Neural cell (in vitro differentiated cells): Measurements from ENCODE around the gene RBM20. TPM values are rescaled to one million over a fixed set of nuclear protein-coding genes. Genes with fewer than 3 reads are reported as not detected.

Source experiments
- H2AFZ ChIP-seq: fragments of 200-600, 300-800 bp; sonication (generic), shearing (Covaris generic); 2 replicates; pipeline ENCODE4 v1.6.0; 2014; ENCODE audit warnings: low read depth, mild to moderate bottlenecking, antibody characterized with exemption, low read length, moderate library complexity
- H3F3A ChIP-seq: fragments of 200-600 bp; shearing (Covaris generic); 2 replicates; pipeline ENCODE4 v1.6.1; 2016; ENCODE audit warnings: mild to moderate bottlenecking, moderate library complexity, mixed read lengths, antibody characterized with exemption, low read length; ENCODE audit not compliant: insufficient read depth, poor library complexity, severe bottlenecking
- H3K27ac ChIP-seq: fragments of 200-600, 300-800 bp; sonication (generic), shearing (Covaris generic); 2 replicates; pipeline ENCODE4 v1.5.1; 2014; ENCODE audit warnings: mild to moderate bottlenecking, low read length, moderate library complexity
- H3K27me3 ChIP-seq: fragments of 300-800, 200-600 bp; sonication (generic), shearing (Covaris generic); 2 replicates; pipeline ENCODE4 v1.6.0; 2014; ENCODE audit warnings: mild to moderate bottlenecking, low read depth, low read length, moderate library complexity; ENCODE audit not compliant: insufficient read depth
- H3K36me3 ChIP-seq: fragments of 300-800, 200-600 bp; sonication (generic), shearing (Covaris generic); 2 replicates; pipeline ENCODE4 v1.5.1; 2014; ENCODE audit warnings: mild to moderate bottlenecking, antibody characterized with exemption, low read length, moderate library complexity; ENCODE audit not compliant: insufficient read depth
- H3K4me2 ChIP-seq: fragments of 300-800, 200-600 bp; sonication (generic), shearing (Covaris generic); 2 replicates; pipeline ENCODE4 v1.6.0; 2014; ENCODE audit warnings: mild to moderate bottlenecking, low read length
- H3K4me3 ChIP-seq: fragments of 300-800, 200-600 bp; sonication (generic), shearing (Covaris generic); 2 replicates; pipeline ENCODE4 v1.5.1; 2014; ENCODE audit warnings: mild to moderate bottlenecking, low read length, moderate library complexity
- H3K79me2 ChIP-seq: fragments of 200-600 bp; shearing (Covaris generic); replicated peaks from 2 replicates; pipeline ENCODE4 v1.6.0; 2014; ENCODE audit warnings: mild to moderate bottlenecking, low read length, moderate library complexity; ENCODE audit not compliant: insufficient read depth
- H3K9ac ChIP-seq: fragments of 300-800, 200-600 bp; sonication (generic), shearing (Covaris generic); 2 replicates; pipeline ENCODE4 v1.6.1; 2016; ENCODE audit warnings: mild to moderate bottlenecking, low read length, mixed read lengths
- H3K9me2 ChIP-seq: fragments of 200-600 bp; shearing (Covaris generic); 2 replicates; pipeline ENCODE4 v1.6.1; 2016; ENCODE audit warnings: mild to moderate bottlenecking, low read length, mixed read lengths; ENCODE audit not compliant: insufficient read depth
- H3K9me3 ChIP-seq: fragments of 200-600, 300-800 bp; sonication (generic), shearing (Covaris generic); 2 replicates; pipeline ENCODE4 v1.6.1; 2016; ENCODE audit warnings: mild to moderate bottlenecking, mixed run types, low read length, moderate library complexity, mixed read lengths
- H4K20me1 ChIP-seq: fragments of 200-600 bp; shearing (Covaris generic); 2 replicates; pipeline ENCODE4 v1.6.1; 2016; ENCODE audit warnings: mild to moderate bottlenecking, mixed run types; ENCODE audit not compliant: insufficient read depth
- EP300 ChIP-seq: fragments of 450-650 bp; conservative IDR thresholded peaks from 2 replicates; pipeline ENCODE4 v1.6.1; 2014; ENCODE audit warnings: antibody characterized with exemption, mild to moderate bottlenecking, moderate library complexity; ENCODE audit not compliant: poor library complexity, severe bottlenecking
- EZH2 ChIP-seq: fragments of 200-600, 300-800 bp; shearing (Covaris generic), sonication (generic); IDR thresholded peaks from 2 replicates; pipeline ENCODE4 v1.6.1; 2014; ENCODE audit warnings: antibody characterized with exemption, low read length, borderline replicate concordance, mild to moderate bottlenecking; ENCODE audit not compliant: insufficient read depth, poor library complexity, severe bottlenecking
- MXI1 ChIP-seq: fragments of 450-650 bp; conservative IDR thresholded peaks from 2 replicates; pipeline ENCODE4 v1.6.1; 2014; ENCODE audit warnings: antibody characterized with exemption, mild to moderate bottlenecking; ENCODE audit not compliant: poor library complexity, severe bottlenecking
- POLR2AphosphoS5 ChIP-seq: IDR thresholded peaks from 2 replicates; pipeline ENCODE4 v1.6.1; 2012
- RAD21 ChIP-seq: fragments of 450-650 bp; conservative IDR thresholded peaks from 2 replicates; pipeline ENCODE4 v1.6.1; 2014; ENCODE audit warnings: antibody characterized with exemption, mild to moderate bottlenecking, moderate library complexity
- SMC3 ChIP-seq: fragments of 450-650 bp; conservative IDR thresholded peaks from 2 replicates; pipeline ENCODE4 v1.6.1; 2014; ENCODE audit warnings: antibody characterized with exemption, mild to moderate bottlenecking, moderate library complexity; ENCODE audit not compliant: poor library complexity
- TAF1 ChIP-seq: IDR thresholded peaks from 2 replicates; pipeline ENCODE4 v1.6.1; 2012; ENCODE audit warnings: low read depth
- polyA plus RNA-seq: library from polyadenylated mRNA; depleted of rRNA; stranded (reverse); fragments of >200 nt; gene quantifications from 2 replicates; pipeline ENCODE4 v1.2.3, GENCODE V29; 2014
- TF ChIP-seq, protein P1 (sequence below): IDR thresholded peaks from 2 replicates; pipeline ENCODE4 v1.6.1; 2012; ENCODE audit warnings: borderline replicate concordance
- TF ChIP-seq, protein P2 (sequence below): fragments of 450-650 bp; IDR thresholded peaks from 2 replicates; pipeline ENCODE4 v1.5.1; 2014; ENCODE audit warnings: antibody characterized with exemption, mild to moderate bottlenecking, moderate library complexity; ENCODE audit not compliant: poor library complexity, severe bottlenecking

Gene RBM20
- polyA plus RNA-seq, 1 donor from 2014 or later = 0.07 TPM

DNA sequence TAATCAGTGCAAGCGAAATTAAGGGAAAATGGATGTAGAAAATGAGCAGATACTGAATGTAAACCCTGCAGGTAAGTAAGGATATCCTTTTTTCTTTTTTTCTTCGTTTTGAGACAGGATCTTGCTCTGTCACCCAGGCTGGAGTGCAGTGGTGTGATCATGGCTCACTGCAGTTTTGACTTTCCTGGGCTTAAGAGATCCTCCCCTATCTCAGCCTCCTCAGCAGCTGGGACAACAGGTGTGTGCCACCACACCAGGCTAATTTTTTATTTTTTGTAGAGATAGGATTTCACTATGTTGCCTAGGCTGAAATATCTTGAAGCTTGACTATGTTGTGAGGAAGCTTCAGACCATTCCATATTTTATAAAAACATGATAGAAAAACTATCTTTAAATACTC is 231.9 kb downstream of the RBM20 start:
- Histone ChIP-seq H3K9ac (no peak overlapping the region), H2AFZ (no peak overlapping the region), H3K36me3 (no peaks in the 10 kb centered on the region), H4K20me1 (no peaks in the 10 kb centered on the region), H3K4me2 (no peak overlapping the region), H3K79me2 (peaks cover 50% of the 10 kb centered on the region), H3F3A (no peaks in the 10 kb centered on the region), H3K4me3 (no peak overlapping the region), H3K9me2 (no peaks in the 10 kb centered on the region), H3K27ac (no peak overlapping the region), H3K9me3 (no peaks in the 10 kb centered on the region), H3K27me3 (no peaks in the 10 kb centered on the region)
- TF ChIP-seq SMC3 (no peak), POLR2AphosphoS5 (no peak), RAD21 (no peak), EP300 (no peak), TAF1 (no peak), EZH2 (no peak), MXI1 (no peak)
- TF ChIP-seq, protein P1, sequence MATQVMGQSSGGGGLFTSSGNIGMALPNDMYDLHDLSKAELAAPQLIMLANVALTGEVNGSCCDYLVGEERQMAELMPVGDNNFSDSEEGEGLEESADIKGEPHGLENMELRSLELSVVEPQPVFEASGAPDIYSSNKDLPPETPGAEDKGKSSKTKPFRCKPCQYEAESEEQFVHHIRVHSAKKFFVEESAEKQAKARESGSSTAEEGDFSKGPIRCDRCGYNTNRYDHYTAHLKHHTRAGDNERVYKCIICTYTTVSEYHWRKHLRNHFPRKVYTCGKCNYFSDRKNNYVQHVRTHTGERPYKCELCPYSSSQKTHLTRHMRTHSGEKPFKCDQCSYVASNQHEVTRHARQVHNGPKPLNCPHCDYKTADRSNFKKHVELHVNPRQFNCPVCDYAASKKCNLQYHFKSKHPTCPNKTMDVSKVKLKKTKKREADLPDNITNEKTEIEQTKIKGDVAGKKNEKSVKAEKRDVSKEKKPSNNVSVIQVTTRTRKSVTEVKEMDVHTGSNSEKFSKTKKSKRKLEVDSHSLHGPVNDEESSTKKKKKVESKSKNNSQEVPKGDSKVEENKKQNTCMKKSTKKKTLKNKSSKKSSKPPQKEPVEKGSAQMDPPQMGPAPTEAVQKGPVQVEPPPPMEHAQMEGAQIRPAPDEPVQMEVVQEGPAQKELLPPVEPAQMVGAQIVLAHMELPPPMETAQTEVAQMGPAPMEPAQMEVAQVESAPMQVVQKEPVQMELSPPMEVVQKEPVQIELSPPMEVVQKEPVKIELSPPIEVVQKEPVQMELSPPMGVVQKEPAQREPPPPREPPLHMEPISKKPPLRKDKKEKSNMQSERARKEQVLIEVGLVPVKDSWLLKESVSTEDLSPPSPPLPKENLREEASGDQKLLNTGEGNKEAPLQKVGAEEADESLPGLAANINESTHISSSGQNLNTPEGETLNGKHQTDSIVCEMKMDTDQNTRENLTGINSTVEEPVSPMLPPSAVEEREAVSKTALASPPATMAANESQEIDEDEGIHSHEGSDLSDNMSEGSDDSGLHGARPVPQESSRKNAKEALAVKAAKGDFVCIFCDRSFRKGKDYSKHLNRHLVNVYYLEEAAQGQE = no peak
- TF ChIP-seq, protein P2, sequence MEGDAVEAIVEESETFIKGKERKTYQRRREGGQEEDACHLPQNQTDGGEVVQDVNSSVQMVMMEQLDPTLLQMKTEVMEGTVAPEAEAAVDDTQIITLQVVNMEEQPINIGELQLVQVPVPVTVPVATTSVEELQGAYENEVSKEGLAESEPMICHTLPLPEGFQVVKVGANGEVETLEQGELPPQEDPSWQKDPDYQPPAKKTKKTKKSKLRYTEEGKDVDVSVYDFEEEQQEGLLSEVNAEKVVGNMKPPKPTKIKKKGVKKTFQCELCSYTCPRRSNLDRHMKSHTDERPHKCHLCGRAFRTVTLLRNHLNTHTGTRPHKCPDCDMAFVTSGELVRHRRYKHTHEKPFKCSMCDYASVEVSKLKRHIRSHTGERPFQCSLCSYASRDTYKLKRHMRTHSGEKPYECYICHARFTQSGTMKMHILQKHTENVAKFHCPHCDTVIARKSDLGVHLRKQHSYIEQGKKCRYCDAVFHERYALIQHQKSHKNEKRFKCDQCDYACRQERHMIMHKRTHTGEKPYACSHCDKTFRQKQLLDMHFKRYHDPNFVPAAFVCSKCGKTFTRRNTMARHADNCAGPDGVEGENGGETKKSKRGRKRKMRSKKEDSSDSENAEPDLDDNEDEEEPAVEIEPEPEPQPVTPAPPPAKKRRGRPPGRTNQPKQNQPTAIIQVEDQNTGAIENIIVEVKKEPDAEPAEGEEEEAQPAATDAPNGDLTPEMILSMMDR = no peak

DNA sequence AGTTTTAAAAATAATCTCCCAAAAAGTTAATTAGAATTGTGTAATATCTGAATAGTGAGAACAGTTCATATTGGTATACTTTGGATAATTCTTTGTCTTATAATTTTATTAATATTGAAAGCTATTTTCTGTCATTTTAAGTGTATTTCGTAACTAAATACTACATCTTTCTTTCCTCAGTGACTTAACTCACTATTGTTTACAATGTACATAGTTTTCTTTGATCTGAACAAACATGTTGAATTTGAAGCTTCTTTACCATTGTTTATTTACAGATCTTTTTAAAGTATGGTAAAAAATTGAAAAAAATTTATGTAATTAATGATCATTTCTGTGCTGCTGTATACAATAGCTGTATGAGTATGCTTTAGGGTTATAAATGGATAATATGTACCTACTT is 232.7 kb downstream of the RBM20 start:
- no peaks in the 10 kb centered on the region for H3K36me3 ChIP-seq
- no peak overlapping the region for H3K27ac ChIP-seq
- no peak overlapping the region for H3K4me3 ChIP-seq
- H3K9me2 ChIP-seq = no peaks in the 10 kb centered on the region
- H3K4me2 ChIP-seq = no peak overlapping the region
- H2AFZ ChIP-seq = no peak overlapping the region
- no peaks in the 10 kb centered on the region for H3F3A ChIP-seq
- no peaks in the 10 kb centered on the region for H3K9me3 ChIP-seq
- H3K79me2 ChIP-seq = peaks cover 50% of the 10 kb centered on the region
- TF ChIP-seq TAF1 = no peak
- no peak for TF ChIP-seq MXI1
- TF ChIP-seq EP300 = no peak
- TF ChIP-seq SMC3 = no peak
- TF ChIP-seq, protein P1 = no peak
- TF ChIP-seq, protein P2 = no peak
- TF ChIP-seq RAD21 = no peak
- no peak for TF ChIP-seq EZH2
- TF ChIP-seq POLR2AphosphoS5 = no peak
- H4K20me1 ChIP-seq = no peaks in the 10 kb centered on the region
- H3K9ac ChIP-seq = no peak overlapping the region
- no peaks in the 10 kb centered on the region for H3K27me3 ChIP-seq
